ENCODE results near the gene JPT1.
A peak's percentile ranks its signal among the peaks of the same experiment; 100 is the strongest.

JPT1 gene

DNA sequence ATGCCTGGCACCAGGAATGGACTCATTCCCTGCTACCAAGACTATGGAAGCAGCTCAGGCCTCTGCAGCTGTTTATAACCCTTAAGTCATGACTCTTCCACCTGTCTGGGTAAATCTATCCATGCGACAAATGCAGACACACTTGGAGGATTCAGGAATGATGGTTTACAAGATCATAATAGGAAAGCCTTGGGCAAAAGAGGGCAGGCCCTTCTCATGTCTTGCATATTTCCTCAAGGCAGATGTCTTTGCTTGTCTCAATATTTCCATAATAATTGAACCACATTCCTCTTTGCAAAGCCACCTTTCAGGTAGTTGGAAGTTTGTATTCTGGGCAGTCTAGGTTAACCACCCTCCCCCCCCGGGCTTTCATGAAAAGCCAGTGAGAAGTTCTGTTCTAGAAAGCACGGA lies 884 bp upstream of the JPT1 start:
- TF ChIP-seq CTCF (conservative IDR thresholded peaks at IDR 0.05; ENCODE audit: low read depth, low read length) = no peak
- no peak overlapping the region for H3K4me3 ChIP-seq (ENCODE audit: low read depth, low read length)
- no peak for DNase-seq (ENCODE audit: low read depth)

GRCh38 chr17:75153780-75154194 lies 525 bp downstream of the JPT1 start:
- H3K4me3 ChIP-seq (ENCODE audit: low read depth, low read length) = peak overlapping the region; percentile 89
- no peak for DNase-seq (ENCODE audit: low read depth)
- TF ChIP-seq CTCF (conservative IDR thresholded peaks at IDR 0.05; ENCODE audit: low read depth, low read length) = no peak

DNA sequence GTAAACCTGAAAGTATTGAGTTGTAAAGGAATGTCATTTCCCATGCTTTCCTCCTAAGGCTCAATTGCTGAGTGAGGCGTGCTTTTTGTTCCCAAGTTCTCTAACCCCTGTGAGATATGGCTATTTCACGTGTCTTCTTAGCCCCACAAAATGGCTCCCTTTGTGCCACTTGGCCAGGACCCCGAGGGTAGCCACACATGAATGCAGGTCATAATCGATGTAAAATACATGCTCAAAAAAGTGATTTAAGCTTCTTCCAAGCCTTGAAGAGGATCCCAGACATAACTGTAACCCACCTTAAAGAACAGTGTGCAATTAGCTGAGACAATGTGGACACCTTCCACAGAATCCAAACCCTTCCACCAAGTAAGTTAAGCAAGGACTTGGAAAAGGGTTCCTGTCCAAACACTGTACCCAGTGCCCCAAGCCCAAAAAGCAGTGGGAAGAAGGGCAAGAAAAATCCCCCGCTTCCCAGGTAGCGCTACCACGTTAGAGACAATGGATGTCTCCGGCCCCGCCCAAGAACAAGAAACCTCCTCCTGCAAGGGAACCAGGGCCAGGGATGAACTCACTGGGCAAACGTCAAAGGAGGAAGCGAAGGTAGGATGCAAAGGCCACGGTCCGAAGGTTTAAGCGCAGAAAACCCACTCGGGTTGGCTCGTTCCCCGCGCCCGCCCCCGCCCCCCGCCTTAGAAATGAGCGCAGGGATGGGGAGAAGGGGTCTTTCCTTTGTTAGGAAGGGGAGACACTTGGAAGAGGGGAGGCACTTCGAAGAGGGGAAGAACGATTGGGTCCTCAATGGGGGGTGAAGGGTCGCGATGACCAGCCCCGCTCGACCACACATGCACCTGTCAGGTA lies 1.2 kb downstream of the JPT1 start:
- H3K4me3 ChIP-seq (ENCODE audit: low read depth, low read length) = peak overlapping the region; percentile 89
- TF ChIP-seq CTCF (conservative IDR thresholded peaks at IDR 0.05; ENCODE audit: low read depth, low read length) = no peak
- peak; percentile 33 for DNase-seq (ENCODE audit: low read depth)

GRCh38 chr17:75152523-75152921 lies 1.8 kb downstream of the JPT1 start:
- no peak for TF ChIP-seq CTCF (conservative IDR thresholded peaks at IDR 0.05; ENCODE audit: low read depth, low read length)
- peak overlapping the region; percentile 89 for H3K4me3 ChIP-seq (ENCODE audit: low read depth, low read length)
- DNase-seq (ENCODE audit: low read depth) = no peak

- no peak for DNase-seq (ENCODE audit: low read depth)
- TF ChIP-seq CTCF (conservative IDR thresholded peaks at IDR 0.05; ENCODE audit: low read depth, low read length) = no peak
- H3K4me3 ChIP-seq (ENCODE audit: low read depth, low read length) = no peak overlapping the region
These were observed 2.4 kb downstream of the JPT1 start for GRCh38 chr17:75151930-75152329.

GRCh38 chr17:75147878-75148546 lies 6.3 kb downstream of the JPT1 start:
- no peak for DNase-seq (ENCODE audit: low read depth)
- no peak overlapping the region for H3K4me3 ChIP-seq (ENCODE audit: low read depth, low read length)
- TF ChIP-seq CTCF (conservative IDR thresholded peaks at IDR 0.05; ENCODE audit: low read depth, low read length) = no peak
